ENCODE results near the gene ARHGDIA. TPM values are rescaled to one million over a fixed set of nuclear protein-coding genes. Genes with fewer than 3 reads are reported as not detected.

The ARHGDIA gene
- total RNA-seq, 1 experiment from 2014 or later: 247 TPM

GRCh38 chr17:81871387-81872230, 472 bp upstream of the ARHGDIA start (continued):
- TF ChIP-seq, protein P1, sequence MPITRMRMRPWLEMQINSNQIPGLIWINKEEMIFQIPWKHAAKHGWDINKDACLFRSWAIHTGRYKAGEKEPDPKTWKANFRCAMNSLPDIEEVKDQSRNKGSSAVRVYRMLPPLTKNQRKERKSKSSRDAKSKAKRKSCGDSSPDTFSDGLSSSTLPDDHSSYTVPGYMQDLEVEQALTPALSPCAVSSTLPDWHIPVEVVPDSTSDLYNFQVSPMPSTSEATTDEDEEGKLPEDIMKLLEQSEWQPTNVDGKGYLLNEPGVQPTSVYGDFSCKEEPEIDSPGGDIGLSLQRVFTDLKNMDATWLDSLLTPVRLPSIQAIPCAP (CRISPR knock-in tag; IDR thresholded peaks at IDR 0.05): peak; percentile 76; the same call in 1 of the 2 replicates
- no peak for TF ChIP-seq CREB1 (CRISPR knock-in tag; IDR thresholded peaks at IDR 0.05)
- no peak for TF ChIP-seq OVOL2 (CRISPR knock-in tag; IDR thresholded peaks at IDR 0.05; ENCODE audit: borderline replicate concordance)
- no peak for TF ChIP-seq ZNF263 (CRISPR knock-in tag; IDR thresholded peaks at IDR 0.05; ENCODE audit: low read depth)
- TF ChIP-seq ZBTB43 (CRISPR knock-in tag; IDR thresholded peaks at IDR 0.05): no peak
- no peak for TF ChIP-seq ZNF138 (CRISPR knock-in tag; conservative IDR thresholded peaks at IDR 0.05)
- TF ChIP-seq, protein P2, sequence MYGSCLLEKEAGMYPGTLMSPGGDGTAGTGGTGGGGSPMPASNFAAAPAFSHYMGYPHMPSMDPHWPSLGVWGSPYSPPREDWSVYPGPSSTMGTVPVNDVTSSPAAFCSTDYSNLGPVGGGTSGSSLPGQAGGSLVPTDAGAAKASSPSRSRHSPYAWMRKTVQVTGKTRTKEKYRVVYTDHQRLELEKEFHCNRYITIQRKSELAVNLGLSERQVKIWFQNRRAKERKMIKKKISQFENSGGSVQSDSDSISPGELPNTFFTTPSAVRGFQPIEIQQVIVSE (CRISPR knock-in tag; IDR thresholded peaks at IDR 0.05; ENCODE audit: borderline replicate concordance): no peak
- no peak for TF ChIP-seq NR2C2 (CRISPR knock-in tag; IDR thresholded peaks at IDR 0.05)
- TF ChIP-seq, protein P3, sequence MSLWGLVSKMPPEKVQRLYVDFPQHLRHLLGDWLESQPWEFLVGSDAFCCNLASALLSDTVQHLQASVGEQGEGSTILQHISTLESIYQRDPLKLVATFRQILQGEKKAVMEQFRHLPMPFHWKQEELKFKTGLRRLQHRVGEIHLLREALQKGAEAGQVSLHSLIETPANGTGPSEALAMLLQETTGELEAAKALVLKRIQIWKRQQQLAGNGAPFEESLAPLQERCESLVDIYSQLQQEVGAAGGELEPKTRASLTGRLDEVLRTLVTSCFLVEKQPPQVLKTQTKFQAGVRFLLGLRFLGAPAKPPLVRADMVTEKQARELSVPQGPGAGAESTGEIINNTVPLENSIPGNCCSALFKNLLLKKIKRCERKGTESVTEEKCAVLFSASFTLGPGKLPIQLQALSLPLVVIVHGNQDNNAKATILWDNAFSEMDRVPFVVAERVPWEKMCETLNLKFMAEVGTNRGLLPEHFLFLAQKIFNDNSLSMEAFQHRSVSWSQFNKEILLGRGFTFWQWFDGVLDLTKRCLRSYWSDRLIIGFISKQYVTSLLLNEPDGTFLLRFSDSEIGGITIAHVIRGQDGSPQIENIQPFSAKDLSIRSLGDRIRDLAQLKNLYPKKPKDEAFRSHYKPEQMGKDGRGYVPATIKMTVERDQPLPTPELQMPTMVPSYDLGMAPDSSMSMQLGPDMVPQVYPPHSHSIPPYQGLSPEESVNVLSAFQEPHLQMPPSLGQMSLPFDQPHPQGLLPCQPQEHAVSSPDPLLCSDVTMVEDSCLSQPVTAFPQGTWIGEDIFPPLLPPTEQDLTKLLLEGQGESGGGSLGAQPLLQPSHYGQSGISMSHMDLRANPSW (CRISPR knock-in tag; conservative IDR thresholded peaks at IDR 0.05; ENCODE audit: low read depth): no peak
- no peak for TF ChIP-seq ZNF425 (CRISPR knock-in tag; conservative IDR thresholded peaks at IDR 0.05)
- TF ChIP-seq ZNF396 (CRISPR knock-in tag; IDR thresholded peaks at IDR 0.05; ENCODE audit: borderline replicate concordance): no peak
- TF ChIP-seq E2F4 (CRISPR knock-in tag; IDR thresholded peaks at IDR 0.05; ENCODE audit: borderline replicate concordance, low read depth): peak; percentile 24; the same call in 1 of the 2 replicates

DNA sequence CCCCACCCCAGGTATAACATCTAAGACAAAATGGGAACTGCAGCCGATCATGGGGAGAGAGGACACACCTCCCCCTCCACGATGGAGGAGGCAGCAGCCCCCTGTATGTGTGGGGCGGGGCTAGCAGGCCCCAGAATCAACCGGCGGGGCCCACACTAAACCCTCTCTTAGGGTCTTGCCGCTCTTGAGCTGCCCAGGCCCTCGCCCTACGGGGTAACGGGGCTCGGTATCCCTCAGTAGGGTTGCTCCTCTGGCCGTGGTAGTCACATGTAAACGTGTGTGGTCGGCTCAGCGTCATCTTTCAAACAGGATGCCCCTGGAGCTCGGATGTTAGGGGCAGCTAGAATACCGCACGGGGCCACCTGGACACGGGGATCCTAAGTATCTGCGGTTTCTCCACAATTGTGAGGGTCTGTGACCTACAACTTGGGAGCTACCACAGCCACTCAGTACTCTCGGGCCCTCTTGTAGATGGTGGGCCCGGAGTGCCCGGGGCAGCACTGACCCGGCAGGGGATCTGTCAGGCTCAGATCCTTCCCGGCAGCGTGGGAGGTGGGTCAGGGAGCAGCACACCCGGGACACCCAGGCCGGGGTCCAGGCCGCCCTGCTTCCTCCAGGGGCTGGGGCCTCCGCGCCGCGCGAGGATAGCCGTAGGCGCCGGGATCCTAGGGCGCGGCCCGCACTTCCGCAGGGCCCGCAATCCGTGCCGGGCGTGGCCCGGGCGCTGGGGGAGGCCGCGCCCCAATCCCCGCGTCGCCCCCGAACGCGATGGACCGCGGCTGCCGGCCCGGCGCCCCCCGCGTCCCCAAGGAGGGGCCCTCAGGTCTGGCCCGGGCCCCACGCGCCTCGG, 781 bp downstream of the ARHGDIA start:
- Mint-ChIP-seq H3K27ac (peak overlapping the region; percentile 88), H3K36me3 (peaks cover 2% of the 10 kb centered on the region; the same call in 1 of the 2 replicates), H3K4me3 (peak overlapping the region; percentile 76), H3K27me3 (ENCODE audit: low read depth) (no peaks in the 10 kb centered on the region; the same call in 1 of the 2 replicates), H3K9me3 (no peaks in the 10 kb centered on the region), H3K4me1 (peaks cover 16% of the 10 kb centered on the region)
- POLR2A ChIA-PET: interaction anchor here (1.2 to 2.6 kb wide), 8 partner anchors 9 to 56 kb away, joined by 3 to 12 read pairs (median 6); partner anchors contain the start of genes ALYREF, ANAPC11, MAFG and NPB
- CTCF ChIA-PET: interaction anchor here (1.0 to 2.3 kb wide), 28 partner anchors 10 to 186 kb away, joined by 3 to 16 read pairs (median 6); partner anchors contain the start of genes ALYREF, ANAPC11, ARL16 and CENPX
- ATAC-seq (peak; percentile 4), DNase-seq (ENCODE audit: low spot score) (peak; percentile 34)
- TF ChIP-seq ESRRA (CRISPR knock-in tag; IDR thresholded peaks at IDR 0.05; ENCODE audit: borderline replicate concordance): no peak
- no peak for TF ChIP-seq ERG (CRISPR knock-in tag; IDR thresholded peaks at IDR 0.05)
- TF ChIP-seq, protein P4, sequence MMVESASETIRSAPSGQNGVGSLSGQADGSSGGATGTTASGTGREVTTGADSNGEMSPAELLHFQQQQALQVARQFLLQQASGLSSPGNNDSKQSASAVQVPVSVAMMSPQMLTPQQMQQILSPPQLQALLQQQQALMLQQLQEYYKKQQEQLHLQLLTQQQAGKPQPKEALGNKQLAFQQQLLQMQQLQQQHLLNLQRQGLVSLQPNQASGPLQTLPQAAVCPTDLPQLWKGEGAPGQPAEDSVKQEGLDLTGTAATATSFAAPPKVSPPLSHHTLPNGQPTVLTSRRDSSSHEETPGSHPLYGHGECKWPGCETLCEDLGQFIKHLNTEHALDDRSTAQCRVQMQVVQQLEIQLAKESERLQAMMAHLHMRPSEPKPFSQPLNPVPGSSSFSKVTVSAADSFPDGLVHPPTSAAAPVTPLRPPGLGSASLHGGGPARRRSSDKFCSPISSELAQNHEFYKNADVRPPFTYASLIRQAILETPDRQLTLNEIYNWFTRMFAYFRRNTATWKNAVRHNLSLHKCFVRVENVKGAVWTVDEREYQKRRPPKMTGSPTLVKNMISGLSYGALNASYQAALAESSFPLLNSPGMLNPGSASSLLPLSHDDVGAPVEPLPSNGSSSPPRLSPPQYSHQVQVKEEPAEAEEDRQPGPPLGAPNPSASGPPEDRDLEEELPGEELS (CRISPR knock-in tag; IDR thresholded peaks at IDR 0.05): peak; percentile 15; the same call in 1 of the 2 replicates
- no peak for TF ChIP-seq GTF2I (CRISPR knock-in tag; conservative IDR thresholded peaks at IDR 0.05)
- TF ChIP-seq E2F4 (CRISPR knock-in tag; IDR thresholded peaks at IDR 0.05; ENCODE audit: borderline replicate concordance, low read depth): 0 out of 2 replicates have a peak, but pooled peaks have one; percentile 23
